NOMO-1 treated with dmso at 0.1 percent for 144 hours (cell line): Measurements from ENCODE around the gene IPMK.
"Not testable (repeated sequence)": the region's sequence is repeated elsewhere in the genome, so short reads cannot be mapped to it uniquely, and the experiment has no call there.

ENCODE experiments used
- DNase-seq: peaks from one replicate; lab custom pipeline; 2025; ENCODE audit not compliant: unreplicated experiment; lab: John Stamatoyannopoulos, UW

The IPMK gene

GRCh38 chr10:58268454-58268945, 806 bp upstream of the IPMK start:
- no peak for DNase-seq

GRCh38 chr10:58266826-58267712, 625 bp downstream of the IPMK start:
- DNase-seq = peak; percentile 91

GRCh38 chr10:58266003-58266825, 1.5 kb downstream of the IPMK start:
- peak; percentile 39 for DNase-seq

- DNase-seq = no peak
Observed at GRCh38 chr10:58265249-58265648, 2.4 kb downstream of the IPMK start.

GRCh38 chr10:58264780-58265179, 2.9 kb downstream of the IPMK start:
- peak; percentile 5 for DNase-seq

GRCh38 chr10:58262766-58263165, 4.9 kb downstream of the IPMK start:
- no peak for DNase-seq

GRCh38 chr10:58260334-58260733, 7.4 kb downstream of the IPMK start:
- DNase-seq = no peak

GRCh38 chr10:58258977-58259692, 8.6 kb downstream of the IPMK start:
- no peak for DNase-seq

GRCh38 chr10:58256013-58256780, 11.5 kb downstream of the IPMK start:
- DNase-seq = not testable (repeated sequence)

GRCh38 chr10:58254644-58255043, 13.1 kb downstream of the IPMK start:
- DNase-seq = no peak

GRCh38 chr10:58253184-58253583, 14.5 kb downstream of the IPMK start:
- DNase-seq = no peak

GRCh38 chr10:58244666-58245065, 23.0 kb downstream of the IPMK start:
- DNase-seq = not testable (repeated sequence)

- not testable (repeated sequence) for DNase-seq
Observed at GRCh38 chr10:58244242-58244641, 23.5 kb downstream of the IPMK start.

GRCh38 chr10:58243801-58244200, 23.9 kb downstream of the IPMK start:
- not testable (repeated sequence) for DNase-seq

GRCh38 chr10:58243269-58243668, 24.4 kb downstream of the IPMK start:
- DNase-seq = no peak

- DNase-seq = no peak
Observed at GRCh38 chr10:58241346-58241745, 26.3 kb downstream of the IPMK start.

GRCh38 chr10:58240531-58240930, 27.2 kb downstream of the IPMK start:
- DNase-seq = no peak

- DNase-seq = no peak
Observed at GRCh38 chr10:58239561-58240169, 28.0 kb downstream of the IPMK start.

- no peak for DNase-seq
Observed at GRCh38 chr10:58237014-58237834, 30.5 kb downstream of the IPMK start.
